OCI-LY3 (cell line): ENCODE measurements around the gene PAQR6.

ENCODE experiments used
- H2AFZ ChIP-seq: fragments of 200-600, 300-600 bp; shearing (Covaris generic); 2 replicates; pipeline ENCODE4 v1.6.0; 2014; ENCODE audit warnings: antibody characterized with exemption, low read depth, low read length
- H3K27ac ChIP-seq: fragments of 200-600, 300-600 bp; sonication (generic); 2 replicates; pipeline ENCODE4 v1.5.1; 2014; ENCODE audit warnings: mild to moderate bottlenecking, low read length, moderate library complexity, mixed read lengths
- H3K27me3 ChIP-seq: fragments of 200-600, 300-600 bp; sonication (generic); 2 replicates; pipeline ENCODE4 v1.6.1; 2014; ENCODE audit warnings: low read depth, low read length, mixed read lengths
- H3K36me3 ChIP-seq: fragments of 200-600, 300-600 bp; sonication (generic); replicated peaks from 2 replicates; pipeline ENCODE3; 2014; ENCODE audit warnings: low read depth, low read length, mixed read lengths
- H3K4me1 ChIP-seq: fragments of 300-600, 200-600 bp; sonication (generic); 2 replicates; pipeline ENCODE4 v1.6.1; 2014; ENCODE audit warnings: low read length, mixed read lengths
- H3K4me2 ChIP-seq: fragments of 200-600, 300-600 bp; sonication (generic); 2 replicates; pipeline ENCODE4 v1.6.1; 2014; ENCODE audit warnings: low read length, mixed read lengths
- H3K4me3 ChIP-seq: fragments of 300-600, 200-600 bp; sonication (generic); 2 replicates; pipeline ENCODE4 v1.5.1; 2014; ENCODE audit warnings: antibody characterized with exemption, mild to moderate bottlenecking, low read length, moderate library complexity
- H3K79me2 ChIP-seq: fragments of 300-600, 200-600 bp; shearing (Covaris generic); 2 replicates; pipeline ENCODE4 v1.6.1; 2014; ENCODE audit warnings: mild to moderate bottlenecking, low read length, mixed read lengths
- H3K9ac ChIP-seq: fragments of 300-600, 200-600 bp; shearing (Covaris generic); 2 replicates; pipeline ENCODE4 v1.6.0; 2014; ENCODE audit warnings: mild to moderate bottlenecking, low read length, moderate library complexity
- H3K9me3 ChIP-seq: fragments of 200-600, 300-600 bp; shearing (Covaris generic); 2 replicates; pipeline ENCODE4 v1.6.1; 2014; ENCODE audit warnings: low read length, mixed read lengths; ENCODE audit not compliant: insufficient read depth
- H4K20me1 ChIP-seq: fragments of 200-600, 300-600 bp; sonication (generic); 2 replicates; pipeline ENCODE4 v1.6.1; 2016; ENCODE audit warnings: low read length, mixed read lengths; ENCODE audit not compliant: insufficient read depth
- CTCF ChIP-seq: fragments of 200-600, 300-600 bp; sonication (generic); IDR thresholded peaks from 2 replicates; pipeline ENCODE4 v1.5.1; 2014; ENCODE audit warnings: antibody characterized with exemption, low read length, low read depth
- EZH2phosphoT487 ChIP-seq: fragments of 200-600 bp; shearing (Covaris generic); IDR thresholded peaks from 2 replicates; pipeline ENCODE4 v1.6.1; 2018; ENCODE audit warnings: antibody characterized with exemption, mixed run types, low read depth

Gene PAQR6

GRCh38 chr1:156214024-156214748 is 33.7 kb downstream of the PAQR6 start:
- no peak overlapping the region for H3K9ac ChIP-seq
- H4K20me1 ChIP-seq: no peaks in the 10 kb centered on the region
- TF ChIP-seq CTCF (no peak), EZH2phosphoT487 (no peak)
- no peak overlapping the region for H3K27ac ChIP-seq
- no peaks in the 10 kb centered on the region for H3K27me3 ChIP-seq
- no peaks in the 10 kb centered on the region for H3K9me3 ChIP-seq
- H3K4me2 ChIP-seq: peak overlapping the region; percentile 98
- peaks cover 13% of the 10 kb centered on the region for H3K79me2 ChIP-seq
- H2AFZ ChIP-seq: no peak overlapping the region
- H3K4me3 ChIP-seq: peak overlapping the region; percentile 74
- H3K36me3 ChIP-seq: peaks cover 4% of the 10 kb centered on the region
- H3K4me1 ChIP-seq: peaks cover 23% of the 10 kb centered on the region

GRCh38 chr1:156213644-156213966 is 34.3 kb downstream of the PAQR6 start:
- Histone ChIP-seq H3K27me3 (no peaks in the 10 kb centered on the region), H4K20me1 (no peaks in the 10 kb centered on the region), H3K9ac (peak overlapping the region; percentile 66), H3K27ac (peak overlapping the region; percentile 71), H3K36me3 (peaks cover 4% of the 10 kb centered on the region), H3K4me1 (peaks cover 23% of the 10 kb centered on the region), H2AFZ (peak overlapping the region; percentile 37; the same call in 1 of the 2 replicates), H3K9me3 (no peaks in the 10 kb centered on the region), H3K4me3 (peak overlapping the region; percentile 74), H3K79me2 (peaks cover 13% of the 10 kb centered on the region), H3K4me2 (peak overlapping the region; percentile 98)
- TF ChIP-seq EZH2phosphoT487: no peak
- TF ChIP-seq CTCF: no peak

GRCh38 chr1:156212833-156213643 is 34.8 kb downstream of the PAQR6 start, which contains the start of gene PMF1:
Gene PMF1, plus strand, starts transcription at chr1:156213007. Its CDS starts 9 bp downstream, at chr1:156213016.
- TF ChIP-seq CTCF (no peak), EZH2phosphoT487 (no peak)
- Histone ChIP-seq H3K36me3 (peaks cover 4% of the 10 kb centered on the region), H3K9me3 (no peaks in the 10 kb centered on the region), H2AFZ (peak within 1 kb of the TSS; percentile 57), H3K27me3 (no peaks in the 10 kb centered on the region), H3K27ac (peak within 1 kb of the TSS; percentile 71), H3K9ac (peak within 1 kb of the TSS; percentile 66), H3K4me1 (peaks cover 20% of the 10 kb centered on the region), H3K4me2 (peak within 1 kb of the TSS; percentile 98), H4K20me1 (no peaks in the 10 kb centered on the region), H3K4me3 (peak within 1 kb of the TSS; percentile 74), H3K79me2 (peaks cover 13% of the 10 kb centered on the region)

- H3K9me3 ChIP-seq: no peaks in the 10 kb centered on the region
- peak overlapping the region; percentile 71 for H3K27ac ChIP-seq
- no peaks in the 10 kb centered on the region for H3K27me3 ChIP-seq
- peak overlapping the region; percentile 81 for H3K4me2 ChIP-seq
- peaks cover 12% of the 10 kb centered on the region for H3K4me1 ChIP-seq
- TF ChIP-seq CTCF: no peak
- no peak for TF ChIP-seq EZH2phosphoT487
- H3K79me2 ChIP-seq: peaks cover 13% of the 10 kb centered on the region
- H3K9ac ChIP-seq: peak overlapping the region; percentile 66
- peak overlapping the region; percentile 74 for H3K4me3 ChIP-seq
- peak overlapping the region; percentile 57; the same call in 1 of the 2 replicates for H2AFZ ChIP-seq
- no peaks in the 10 kb centered on the region for H4K20me1 ChIP-seq
- H3K36me3 ChIP-seq: peaks cover 4% of the 10 kb centered on the region
Observed at GRCh38 chr1:156212130-156212529, 35.7 kb downstream of the PAQR6 start.
